ENCODE measurements around the gene ERICH2. TPM values are rescaled to one million over a fixed set of nuclear protein-coding genes. Genes with fewer than 3 reads are reported as not detected.

Gene ERICH2
- total and polyA plus RNA-seq, 2 experiments from 2014 or later = 3.5 TPM; not detected in 1

GRCh38 chr2:170783549-170783948, 13.4 kb downstream of the ERICH2 start (continued):
- no peak for TF ChIP-seq CTCF (conservative IDR thresholded peaks at IDR 0.05; ENCODE audit: low read depth in 2 of 2)
- no peak for TF ChIP-seq ETS1 (IDR thresholded peaks at IDR 0.05)
- TF ChIP-seq JUNB (IDR thresholded peaks at IDR 0.05; ENCODE audit: unreplicated experiment) = no peak
- TF ChIP-seq EZH2phosphoT487 (IDR thresholded peaks at IDR 0.05; ENCODE audit: unreplicated experiment) = no peak

- Histone ChIP-seq H3K4me2 (no peak overlapping the region), H3K9me2 (ENCODE audit: insufficient read depth) (no peaks in the 10 kb centered on the region; the same call in 1 of the 2 replicates), H3K36me3 (ENCODE audit: insufficient read depth) (no peaks in the 10 kb centered on the region), H3K4me3 (no peak overlapping the region), H4K20me1 (replicated peaks; ENCODE audit: insufficient read depth) (no peaks in the 10 kb centered on the region; the same call in 1 of the 2 replicates), H3K79me2 (replicated peaks; ENCODE audit: insufficient read depth) (no peaks in the 10 kb centered on the region), H2AFZ (no peak overlapping the region), H3K27me3 (ENCODE audit: insufficient read depth) (no peaks in the 10 kb centered on the region), H3K4me1 (ENCODE audit: insufficient read depth) (no peaks in the 10 kb centered on the region), H3F3A (replicated peaks; ENCODE audit: low read depth) (no peaks in the 10 kb centered on the region), H3K27ac (ENCODE audit: low read depth) (no peak overlapping the region)
- Mint-ChIP-seq H3K36me3 (ENCODE audit: low read depth) (no peaks in the 10 kb centered on the region), H3K27ac (no peak overlapping the region), H3K27me3 (ENCODE audit: insufficient read depth, low read depth, poor library complexity) (peaks cover 2% of the 10 kb centered on the region), H3K4me3 (no peak overlapping the region), H3K9me3 (no peaks in the 10 kb centered on the region), H3K4me1 (no peaks in the 10 kb centered on the region)
- ATAC-seq (no peak), DNase-seq (ENCODE audit: low spot score) (no peak)
- TF ChIP-seq, protein P1, sequence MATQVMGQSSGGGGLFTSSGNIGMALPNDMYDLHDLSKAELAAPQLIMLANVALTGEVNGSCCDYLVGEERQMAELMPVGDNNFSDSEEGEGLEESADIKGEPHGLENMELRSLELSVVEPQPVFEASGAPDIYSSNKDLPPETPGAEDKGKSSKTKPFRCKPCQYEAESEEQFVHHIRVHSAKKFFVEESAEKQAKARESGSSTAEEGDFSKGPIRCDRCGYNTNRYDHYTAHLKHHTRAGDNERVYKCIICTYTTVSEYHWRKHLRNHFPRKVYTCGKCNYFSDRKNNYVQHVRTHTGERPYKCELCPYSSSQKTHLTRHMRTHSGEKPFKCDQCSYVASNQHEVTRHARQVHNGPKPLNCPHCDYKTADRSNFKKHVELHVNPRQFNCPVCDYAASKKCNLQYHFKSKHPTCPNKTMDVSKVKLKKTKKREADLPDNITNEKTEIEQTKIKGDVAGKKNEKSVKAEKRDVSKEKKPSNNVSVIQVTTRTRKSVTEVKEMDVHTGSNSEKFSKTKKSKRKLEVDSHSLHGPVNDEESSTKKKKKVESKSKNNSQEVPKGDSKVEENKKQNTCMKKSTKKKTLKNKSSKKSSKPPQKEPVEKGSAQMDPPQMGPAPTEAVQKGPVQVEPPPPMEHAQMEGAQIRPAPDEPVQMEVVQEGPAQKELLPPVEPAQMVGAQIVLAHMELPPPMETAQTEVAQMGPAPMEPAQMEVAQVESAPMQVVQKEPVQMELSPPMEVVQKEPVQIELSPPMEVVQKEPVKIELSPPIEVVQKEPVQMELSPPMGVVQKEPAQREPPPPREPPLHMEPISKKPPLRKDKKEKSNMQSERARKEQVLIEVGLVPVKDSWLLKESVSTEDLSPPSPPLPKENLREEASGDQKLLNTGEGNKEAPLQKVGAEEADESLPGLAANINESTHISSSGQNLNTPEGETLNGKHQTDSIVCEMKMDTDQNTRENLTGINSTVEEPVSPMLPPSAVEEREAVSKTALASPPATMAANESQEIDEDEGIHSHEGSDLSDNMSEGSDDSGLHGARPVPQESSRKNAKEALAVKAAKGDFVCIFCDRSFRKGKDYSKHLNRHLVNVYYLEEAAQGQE (IDR thresholded peaks at IDR 0.05; ENCODE audit: unreplicated experiment) = no peak
- TF ChIP-seq NANOG (IDR thresholded peaks at IDR 0.05; ENCODE audit: borderline replicate concordance) (no peak), JUNB (IDR thresholded peaks at IDR 0.05; ENCODE audit: unreplicated experiment) (no peak), ZNF331 (CRISPR knock-in tag; IDR thresholded peaks at IDR 0.05; ENCODE audit: low read depth) (no peak), ZNF462 (CRISPR knock-in tag; IDR thresholded peaks at IDR 0.05) (no peak), EZH2 (IDR thresholded peaks at IDR 0.05; ENCODE audit: low read depth, unreplicated experiment) (no peak), STAT1 (IDR thresholded peaks at IDR 0.05; ENCODE audit: unreplicated experiment) (no peak), POLR2AphosphoS5 (IDR thresholded peaks at IDR 0.05; ENCODE audit: low read depth) (no peak), ETS1 (IDR thresholded peaks at IDR 0.05) (no peak)
These were observed 28.8 kb downstream of the ERICH2 start for GRCh38 chr2:170798996-170799395.
